NCI-H748 treated with DMSO at 0.1 percent for 48 hours (cell line): ENCODE data around the gene PAQR7.

ENCODE experiments used
- DNase-seq: peaks from one replicate; lab custom pipeline; 2025; lab: John Stamatoyannopoulos, UW

The PAQR7 gene, protein sequence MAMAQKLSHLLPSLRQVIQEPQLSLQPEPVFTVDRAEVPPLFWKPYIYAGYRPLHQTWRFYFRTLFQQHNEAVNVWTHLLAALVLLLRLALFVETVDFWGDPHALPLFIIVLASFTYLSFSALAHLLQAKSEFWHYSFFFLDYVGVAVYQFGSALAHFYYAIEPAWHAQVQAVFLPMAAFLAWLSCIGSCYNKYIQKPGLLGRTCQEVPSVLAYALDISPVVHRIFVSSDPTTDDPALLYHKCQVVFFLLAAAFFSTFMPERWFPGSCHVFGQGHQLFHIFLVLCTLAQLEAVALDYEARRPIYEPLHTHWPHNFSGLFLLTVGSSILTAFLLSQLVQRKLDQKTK

DNA sequence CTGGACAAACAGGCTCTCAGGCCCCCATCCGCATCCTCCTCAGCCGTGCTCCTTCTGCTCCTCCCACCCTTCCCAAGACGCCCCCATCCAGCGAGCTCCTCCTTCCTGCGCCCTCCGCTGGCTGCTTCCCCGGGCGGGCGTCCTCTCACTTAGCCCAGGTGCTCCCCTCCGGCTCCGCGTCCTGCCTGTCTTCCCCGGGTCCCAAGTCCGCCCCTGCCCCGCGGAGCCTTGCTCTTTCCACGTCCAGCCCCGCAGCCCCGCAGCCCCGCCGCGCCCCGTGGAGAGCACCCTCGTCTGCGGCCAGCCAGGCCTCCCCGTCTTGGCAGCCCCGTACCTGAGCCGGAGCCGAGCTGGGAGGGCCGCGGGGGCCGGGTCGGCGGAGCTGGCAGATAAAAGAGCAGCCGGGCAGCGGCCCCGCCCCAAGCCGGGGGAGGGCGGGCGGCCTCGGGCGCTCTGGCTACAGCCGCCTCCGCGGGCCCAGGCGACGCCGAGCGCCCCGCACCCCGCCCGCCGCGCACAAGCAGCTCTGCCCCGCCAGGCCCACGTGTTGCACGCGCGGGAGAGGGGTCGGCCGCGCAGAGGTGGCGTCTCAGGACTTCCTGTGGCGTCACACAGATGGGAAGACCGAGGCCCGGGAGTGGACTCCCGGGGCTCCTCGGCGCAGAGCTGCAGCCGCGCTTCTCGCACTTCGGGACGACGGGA is at the start of gene PAQR7:
Gene PAQR7, minus strand, starts transcription at position 555 of the 702 bp plus-strand sequence. CDS start 11,869 bp downstream, outside the sequence.
- DNase-seq, result peak; percentile 44

DNA sequence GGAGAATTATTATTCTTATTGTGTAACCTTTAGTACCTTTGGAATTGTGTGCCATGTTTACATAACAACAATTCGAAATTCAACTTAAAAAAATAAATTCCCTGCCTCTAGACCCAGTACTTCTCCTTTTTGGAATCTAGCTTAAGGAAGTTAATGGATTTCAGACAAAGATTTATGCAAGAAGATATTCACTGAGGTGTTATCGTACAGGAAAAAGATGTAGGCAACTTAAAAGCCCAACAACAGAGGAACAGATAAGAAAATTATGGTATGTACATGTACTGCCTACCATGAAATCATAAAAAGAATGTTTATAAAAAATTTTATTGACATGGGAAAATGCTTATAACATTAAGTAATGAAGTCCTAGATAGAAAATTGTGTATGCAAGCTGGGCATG is 48.9 kb upstream of the PAQR7 start:
- DNase-seq, result no peak

DNA sequence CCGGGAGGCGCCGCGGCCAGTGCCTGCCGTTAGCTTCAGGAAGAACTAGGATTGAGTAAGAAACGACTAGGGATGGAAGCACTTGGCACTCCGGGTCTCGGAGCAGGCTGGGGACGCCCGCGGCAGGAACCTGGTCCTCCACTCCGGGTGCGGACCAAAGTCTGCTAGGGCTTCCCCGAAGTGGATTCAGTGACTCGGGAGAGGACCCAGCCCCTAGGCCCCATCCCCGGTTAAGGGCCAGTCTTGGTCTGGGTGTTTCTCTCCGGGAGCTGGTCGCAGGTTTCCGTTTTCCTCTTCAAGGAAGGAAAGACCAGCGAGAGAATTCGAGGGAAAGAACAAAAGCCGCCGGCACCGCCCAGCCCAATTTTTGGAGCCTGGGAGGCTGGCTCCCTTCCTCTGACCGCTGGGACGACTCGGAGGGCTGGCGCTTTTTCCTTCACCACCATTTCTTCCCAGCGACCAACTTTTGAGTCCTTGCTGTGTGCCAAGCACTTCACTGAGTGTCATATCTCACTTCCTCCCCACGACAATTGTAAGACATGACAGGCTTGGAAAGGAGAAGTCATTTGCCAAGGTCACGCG is 47.6 kb upstream of the PAQR7 start:
- peak; percentile 33 for DNase-seq

DNA sequence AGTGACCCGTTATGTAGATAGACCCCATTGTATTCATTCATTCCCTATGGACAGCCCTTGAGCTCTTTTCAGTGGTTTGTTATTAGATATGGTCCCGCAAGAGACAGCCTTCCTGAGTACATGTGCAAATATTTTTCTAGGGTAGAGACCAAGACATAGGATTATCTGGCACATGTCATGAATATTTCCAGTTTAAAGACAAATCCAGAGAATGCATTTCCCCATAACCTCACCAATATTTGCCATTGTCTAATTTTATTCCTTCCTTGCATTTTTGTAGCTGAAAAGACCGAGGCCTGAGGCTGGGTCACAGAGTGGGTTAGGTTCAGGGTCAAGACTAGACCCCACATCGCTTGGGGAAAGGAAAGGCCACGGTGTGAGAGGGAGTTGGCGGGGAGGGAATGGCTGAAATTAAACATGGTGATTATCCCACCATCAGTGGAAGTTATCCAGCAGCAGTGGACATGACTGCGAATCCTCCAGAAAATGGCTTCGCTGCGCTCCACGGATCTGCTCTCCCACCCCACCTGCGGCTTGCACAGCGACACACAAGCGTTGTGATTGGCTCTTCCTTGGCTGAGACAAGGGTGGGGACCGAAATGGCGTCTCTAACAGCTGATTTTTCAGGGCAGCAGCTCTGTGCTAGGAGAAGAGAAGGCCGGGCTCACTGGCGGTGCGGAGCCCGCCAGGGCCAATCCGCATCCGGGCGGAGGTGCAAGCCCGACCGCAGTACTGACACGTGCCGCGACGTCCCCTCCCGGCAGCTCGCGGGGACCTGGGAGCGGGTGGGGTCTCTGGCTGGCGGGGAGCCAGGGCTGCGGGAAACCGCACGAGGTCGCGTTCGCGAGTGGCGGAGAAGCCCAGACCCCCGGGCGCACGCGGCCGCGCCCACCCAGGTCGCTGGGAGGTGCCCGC is 46.8 kb upstream of the PAQR7 start:
- peak; percentile 45 for DNase-seq

DNA sequence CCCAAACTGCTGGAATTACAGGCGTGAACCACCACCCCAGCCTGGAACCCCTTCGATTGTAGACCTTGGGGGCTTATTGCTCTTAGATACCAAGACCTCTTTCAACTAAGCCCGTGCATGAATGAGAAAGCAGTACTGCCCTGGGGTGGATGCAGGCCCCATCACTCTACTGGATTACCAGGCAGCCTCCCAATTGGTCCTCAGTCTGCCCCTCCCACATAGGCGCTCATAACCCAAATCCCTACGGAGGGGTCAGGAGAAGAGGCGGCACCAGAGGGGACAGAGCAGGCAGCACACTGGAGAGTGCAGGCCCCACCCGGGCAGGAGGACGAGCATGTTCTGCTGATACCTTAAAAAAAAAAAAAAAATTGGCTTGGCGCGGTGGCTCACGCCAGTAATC is 43.1 kb upstream of the PAQR7 start:
- DNase-seq, result no peak

DNA sequence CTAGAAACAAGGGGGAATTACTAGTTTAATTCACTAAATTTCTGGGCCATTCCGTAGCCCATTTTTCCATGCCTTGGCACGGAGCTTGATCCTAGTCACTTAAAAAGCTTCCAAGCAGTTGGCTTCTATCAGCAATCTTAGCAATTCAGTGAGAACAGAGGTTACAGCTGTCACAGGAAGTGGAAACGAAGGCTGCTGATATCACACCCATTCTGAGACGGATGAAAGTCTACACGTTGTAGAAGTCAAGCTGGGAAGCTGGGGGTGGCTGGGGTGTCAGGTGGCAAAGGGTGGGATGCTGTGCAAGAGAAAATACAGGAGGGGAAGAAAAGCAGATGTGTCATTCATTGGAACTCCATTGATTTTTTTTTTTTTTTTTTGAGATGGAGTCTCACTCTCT is 42.5 kb upstream of the PAQR7 start:
- no peak for DNase-seq

DNA sequence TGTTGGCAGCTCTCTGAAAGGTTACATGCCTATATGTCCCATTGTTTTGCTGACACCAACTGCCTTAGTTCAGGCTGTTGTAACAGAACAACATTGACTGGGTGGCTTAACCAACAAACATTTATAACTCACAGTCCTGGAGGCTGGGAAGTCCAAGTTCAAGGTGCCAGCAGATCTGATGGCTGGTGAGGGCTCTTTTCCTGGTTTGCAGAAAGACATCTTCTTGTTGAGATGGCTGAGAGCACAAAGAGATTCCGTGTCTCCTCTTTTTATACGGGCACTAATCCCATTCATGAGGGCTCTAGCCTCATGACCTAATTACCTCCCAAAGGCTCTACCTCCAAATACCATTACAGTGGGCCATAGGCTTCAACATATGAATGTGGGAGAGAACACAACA is 41.0 kb upstream of the PAQR7 start:
- no peak for DNase-seq

DNA sequence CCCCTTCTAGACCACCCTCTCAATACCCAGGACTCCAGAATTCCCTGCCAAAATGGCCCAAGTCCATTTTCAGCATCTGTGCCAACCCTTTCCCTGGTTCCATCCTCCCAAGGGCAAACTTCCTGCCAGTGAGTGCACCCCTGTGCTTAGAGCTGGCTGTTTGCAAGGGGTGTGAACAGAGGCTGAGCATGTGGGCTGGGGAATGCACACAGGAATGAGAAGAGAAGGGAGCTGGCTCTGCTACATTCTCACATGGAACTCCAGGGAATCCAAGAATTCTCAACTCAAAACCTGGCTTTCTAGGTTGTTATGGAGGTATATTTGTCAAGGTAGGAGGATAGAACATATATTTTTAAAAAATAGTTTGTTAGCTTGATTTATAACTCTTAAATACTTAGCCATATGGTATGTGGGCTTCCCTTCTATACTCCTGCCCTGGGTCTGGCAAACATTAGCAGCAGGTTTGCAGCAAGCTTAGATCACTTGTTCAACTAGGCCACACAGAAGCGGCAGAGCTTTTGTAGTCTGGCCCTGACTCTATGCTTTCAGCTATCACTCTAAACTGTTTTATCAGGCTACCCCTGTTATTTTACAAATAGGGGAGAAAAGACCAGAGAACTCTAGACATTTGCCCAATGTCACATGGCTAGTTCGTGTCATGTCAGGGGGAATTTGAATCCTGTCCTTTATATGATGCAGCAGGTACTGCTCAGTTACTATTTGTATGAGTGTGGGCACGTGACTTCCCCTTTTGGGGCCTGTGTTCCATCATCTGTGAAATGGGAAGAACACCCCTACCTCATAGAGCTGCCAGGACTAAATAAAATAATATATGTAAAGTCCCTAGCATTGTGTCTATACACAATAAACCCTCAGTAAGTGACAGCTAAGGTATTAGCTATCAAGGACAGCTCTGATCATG is 38.8 kb upstream of the PAQR7 start:
- no peak for DNase-seq

DNA sequence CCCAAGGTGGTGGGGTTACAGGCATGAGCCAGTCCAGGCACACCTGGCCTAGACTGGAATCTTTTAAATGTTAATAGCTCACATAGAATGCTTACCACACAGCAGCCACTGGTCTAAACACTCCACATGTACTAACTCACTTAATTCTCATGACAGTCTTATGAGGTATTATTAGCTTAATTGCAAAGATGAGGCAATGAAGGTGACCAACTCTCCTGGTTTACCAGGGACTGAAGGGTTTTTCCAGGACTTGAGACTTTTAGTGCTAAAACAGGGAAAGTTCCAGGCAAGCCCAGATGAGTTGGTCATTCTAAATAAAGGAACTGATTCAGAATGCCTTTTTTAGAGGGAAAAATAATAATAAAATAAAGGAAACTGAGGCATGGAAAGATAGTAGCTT is 37.7 kb upstream of the PAQR7 start:
- DNase-seq, result no peak

DNA sequence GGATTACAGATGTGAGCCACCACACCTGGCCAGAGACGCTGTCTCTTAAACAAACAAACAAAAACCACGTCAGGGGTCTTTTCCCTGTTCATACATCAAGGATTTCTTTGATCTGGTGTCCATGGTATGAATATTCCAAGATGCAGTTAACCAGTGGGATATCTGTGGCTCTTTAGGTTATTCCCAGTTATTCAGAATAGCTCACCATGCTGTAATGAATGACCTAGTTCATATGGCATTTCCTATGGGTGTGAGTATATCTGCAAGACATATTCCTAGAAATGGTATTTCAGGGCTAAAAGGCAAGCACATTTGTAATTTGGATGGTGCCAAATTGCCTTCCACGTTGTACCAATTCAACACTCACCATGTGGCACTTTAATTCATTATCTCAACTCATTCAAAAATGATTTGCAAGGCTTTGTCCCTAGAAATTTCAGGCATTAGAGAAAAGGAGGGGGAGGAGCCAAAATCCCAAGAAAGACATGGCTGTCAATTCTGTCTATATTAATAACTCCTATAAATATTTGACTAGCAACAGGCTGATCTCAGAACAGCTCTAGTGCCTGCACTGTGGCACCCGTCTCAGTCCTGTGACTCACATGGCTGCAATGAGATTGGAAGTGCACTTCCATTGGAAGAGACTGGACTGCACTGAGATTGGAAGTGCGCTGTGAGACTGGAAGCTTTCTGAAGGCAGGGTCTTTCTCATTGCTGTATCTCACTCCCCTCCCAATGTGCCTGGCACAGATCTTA is 36.7 kb upstream of the PAQR7 start:
- no peak for DNase-seq

DNA sequence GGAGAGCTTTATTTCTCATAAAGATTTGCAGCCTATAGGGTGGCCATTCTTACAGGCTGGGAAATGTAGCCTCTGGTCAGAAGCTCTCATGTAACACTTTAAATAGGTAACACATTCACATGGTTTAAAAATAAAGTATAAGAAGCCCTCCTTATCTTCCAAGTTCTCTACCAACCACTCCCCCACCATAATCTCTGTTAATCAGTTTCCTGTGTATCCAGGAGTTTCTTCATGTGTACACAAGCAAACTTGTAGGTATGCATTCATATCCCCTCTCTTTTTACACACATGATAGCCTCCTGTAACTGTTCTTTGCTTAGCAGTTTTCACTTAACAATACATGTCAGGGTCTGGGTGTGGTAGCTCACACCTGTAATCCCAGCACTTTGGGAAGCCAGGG is 35.7 kb upstream of the PAQR7 start:
- DNase-seq, result no peak

DNA sequence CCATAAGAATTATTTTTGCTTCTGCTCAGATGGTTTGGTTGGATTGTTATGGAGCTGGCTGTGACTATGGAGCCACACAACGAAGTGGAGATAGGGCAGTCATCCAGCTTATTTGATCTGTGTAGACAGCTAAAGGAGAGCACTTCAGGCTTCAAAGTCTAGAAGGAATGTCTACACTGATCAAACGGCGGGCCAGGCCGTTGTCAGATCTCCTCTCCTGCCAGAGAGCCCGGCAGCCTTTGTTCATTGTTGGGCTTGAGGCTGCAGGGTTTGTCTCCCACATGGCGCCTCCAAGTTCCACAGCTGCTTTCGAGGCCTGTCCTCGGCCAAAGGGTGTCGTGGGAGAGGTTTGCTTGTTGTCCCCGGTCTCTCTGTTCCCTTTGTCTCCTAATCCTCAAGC is 33.5 kb upstream of the PAQR7 start:
- no peak for DNase-seq

DNA sequence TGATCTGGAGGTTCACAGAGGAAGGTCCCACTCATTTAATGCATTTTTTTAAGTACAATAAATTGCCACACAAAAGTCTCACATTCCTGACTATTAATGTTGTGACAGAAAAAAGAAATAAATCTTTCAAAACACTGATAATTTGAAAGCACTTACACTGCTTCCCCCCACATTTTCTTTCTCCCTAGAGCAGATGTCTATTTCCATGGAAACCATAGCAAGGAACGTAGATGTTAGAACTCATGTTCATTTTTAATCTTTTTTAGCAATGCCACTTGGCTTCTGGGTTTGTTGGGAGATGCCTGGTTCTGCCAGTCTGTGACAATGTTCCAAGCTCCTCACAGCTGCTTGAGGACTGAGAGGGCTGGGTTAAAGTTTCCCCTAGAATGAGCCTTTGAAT is 32.7 kb upstream of the PAQR7 start:
- DNase-seq, result no peak

DNA sequence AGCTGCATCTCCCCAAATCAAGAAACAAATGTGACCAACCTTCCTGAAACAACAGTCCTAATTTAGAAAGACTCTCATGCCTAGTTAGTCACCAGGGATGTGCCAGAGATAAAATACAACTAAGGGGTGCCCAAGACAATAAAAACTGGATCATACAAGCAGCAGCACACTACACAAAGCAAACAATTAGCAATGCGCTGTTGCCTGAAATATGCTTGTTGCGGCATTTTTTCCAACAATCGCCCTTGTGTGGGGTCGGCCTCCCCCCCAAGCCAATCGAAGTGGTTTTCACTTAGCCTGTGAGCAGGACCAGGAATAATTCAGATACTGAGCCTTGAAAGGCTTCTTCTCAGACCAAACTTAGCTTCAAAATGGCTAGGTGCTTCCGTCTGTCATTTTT is 32.1 kb upstream of the PAQR7 start:
- DNase-seq, result no peak

DNA sequence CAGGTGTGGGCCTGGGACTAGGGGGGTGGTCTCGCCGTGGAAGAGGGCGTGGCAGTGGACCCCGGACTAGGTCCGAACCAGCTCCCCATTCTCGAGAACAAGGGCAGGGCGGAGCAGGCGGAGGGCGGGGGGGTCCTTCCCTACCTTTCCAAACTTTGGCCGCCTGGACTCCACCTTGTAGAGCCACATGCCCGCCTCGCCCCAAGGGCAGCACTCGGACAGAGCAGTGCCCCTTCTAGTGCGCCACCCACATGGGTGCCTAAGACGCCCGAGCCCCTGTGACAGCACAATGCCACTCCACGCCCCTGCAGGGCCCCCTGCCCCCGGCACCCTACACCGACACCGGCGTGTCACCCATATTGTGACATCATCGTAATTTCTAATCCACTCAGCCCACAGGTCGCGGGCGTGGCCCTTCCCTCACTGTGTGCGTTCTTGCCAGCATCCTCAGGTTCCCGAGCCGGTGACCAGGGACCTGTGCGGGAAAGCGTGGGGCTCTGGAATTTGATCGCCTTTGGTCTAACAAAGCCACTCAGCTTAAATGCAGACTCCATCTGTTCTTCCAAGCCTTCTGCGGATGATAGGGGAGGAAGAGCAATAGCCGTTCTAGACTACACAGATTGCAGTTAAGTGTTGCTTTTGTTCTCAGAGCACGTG is 31.3 kb upstream of the PAQR7 start:
- DNase-seq, result peak; percentile 21

DNA sequence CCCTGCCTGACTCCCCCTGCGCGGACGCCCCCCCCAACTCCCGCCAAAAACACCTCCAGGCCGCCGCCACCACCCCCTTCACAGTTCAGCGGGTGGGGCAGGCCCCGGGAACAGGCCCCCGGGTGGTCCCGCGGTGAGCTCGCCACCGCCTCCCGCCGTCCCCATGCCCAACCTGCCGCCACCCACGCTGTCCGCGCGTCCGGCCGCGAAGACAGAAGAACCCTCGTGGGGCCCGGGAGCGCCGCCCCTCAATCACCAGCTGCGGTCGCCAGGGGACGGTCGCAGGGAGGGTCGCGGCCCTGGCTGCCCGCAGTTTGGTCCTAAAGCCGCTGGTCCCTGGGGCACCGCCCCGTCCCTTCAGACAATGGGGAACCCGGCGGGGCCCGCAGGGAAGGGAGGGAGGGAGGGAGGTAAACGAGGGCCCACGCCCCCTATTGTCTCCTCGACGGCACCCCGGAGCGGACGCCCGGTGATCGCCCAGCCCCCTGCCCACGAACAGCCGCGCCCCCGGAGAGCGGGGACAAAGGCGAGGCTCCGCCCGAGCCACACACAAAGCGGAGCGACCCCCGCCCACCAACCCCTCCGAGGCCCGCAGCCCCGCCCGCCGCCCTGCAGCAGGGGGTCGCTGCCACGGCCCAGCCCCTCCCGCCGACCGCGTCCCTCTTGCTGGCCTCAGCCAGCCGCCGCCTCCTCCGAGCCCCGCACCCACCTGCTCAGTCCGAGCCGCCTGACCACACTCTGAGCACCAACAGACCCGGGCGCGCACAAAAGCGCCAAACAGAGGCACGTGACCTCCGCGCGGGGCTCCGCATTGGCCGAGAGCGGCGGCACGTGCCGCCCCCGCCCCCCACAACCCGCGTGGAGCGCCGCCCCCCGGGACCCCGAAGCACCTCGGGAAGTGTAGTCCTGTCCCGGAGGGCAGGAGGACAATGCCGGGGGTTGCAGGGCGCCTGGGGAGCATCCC is 30.5 kb upstream of the PAQR7 start, which contains the start of gene STMN1:
Gene STMN1, minus strand, starts transcription at position 740 of the 964 bp plus-strand sequence. CDS start 1,743 bp downstream, outside the sequence.
- peak; percentile 72 for DNase-seq

DNA sequence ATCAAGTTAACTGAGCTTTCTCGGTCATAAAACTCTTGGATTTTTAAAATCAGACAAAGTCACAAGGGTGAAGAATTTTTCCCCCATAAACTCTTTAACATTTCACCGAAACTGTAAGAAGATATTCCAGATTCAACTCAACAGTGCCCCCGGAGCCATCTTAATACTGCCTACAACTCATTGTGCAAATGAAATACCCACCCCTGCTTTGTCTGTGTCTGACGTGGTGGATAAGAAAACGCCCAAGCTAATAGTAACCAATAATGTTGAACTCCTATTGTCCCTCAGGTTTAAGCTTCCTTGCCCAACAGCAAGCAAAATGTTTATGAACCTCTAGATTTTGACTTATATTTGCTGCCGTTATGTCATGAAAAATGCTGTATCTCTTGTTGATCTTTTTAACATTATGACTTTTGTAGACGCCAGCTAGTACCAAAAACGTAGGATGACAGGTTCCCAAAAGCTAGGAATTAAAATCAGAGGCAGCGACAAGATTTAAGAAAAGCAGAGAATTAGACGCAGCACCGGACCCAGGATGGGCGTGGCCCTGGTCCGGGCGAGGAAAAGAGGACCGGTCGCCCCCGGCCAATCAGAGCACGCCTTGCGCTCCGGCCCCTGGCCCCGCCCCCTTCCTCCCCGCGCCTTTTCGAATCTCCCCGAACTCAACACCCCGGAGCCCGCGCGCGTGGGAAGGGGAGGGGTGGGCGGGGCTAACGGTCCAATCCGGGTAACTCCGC is 29.6 kb upstream of the PAQR7 start:
- peak; percentile 76 for DNase-seq

DNA sequence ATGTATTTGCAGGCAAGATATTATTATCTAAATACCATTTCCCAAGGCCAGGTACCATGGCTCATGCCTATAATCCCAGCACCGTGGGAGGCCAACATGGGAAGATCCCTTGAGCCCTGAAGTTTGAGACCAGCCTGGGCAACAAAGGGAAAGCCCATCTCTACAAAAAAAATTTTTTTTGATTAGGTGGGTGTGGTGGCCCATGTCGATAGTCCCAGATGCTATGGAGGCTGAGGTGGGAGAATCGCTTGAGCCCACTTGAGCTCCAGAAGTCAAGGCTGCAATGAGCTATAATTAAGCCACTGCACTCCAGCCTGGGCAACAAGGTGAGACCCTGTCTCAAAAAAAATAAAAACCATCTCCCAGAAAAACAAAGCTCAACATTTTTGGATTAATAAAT is 28.5 kb upstream of the PAQR7 start:
- DNase-seq, result no peak
